GM12878 (cell line): ENCODE results near the gene SPDYE4. TPM values are rescaled to one million over a fixed set of nuclear protein-coding genes. Genes with fewer than 3 reads are reported as not detected.

Experiments
- ATAC-seq: fragments of 200-7000 bp; cut with Tn5 transposase; 3 replicates; pipeline ENCODE4 v1.9.1; 2020; ENCODE audit warnings: mild to moderate bottlenecking, moderate library complexity
- BruUV-seq: library from RNA; stranded (reverse); fragments of 400-500 nt; replicated peaks from 2 replicates; lab custom pipeline; 2021; lab: Mats Ljungman, UMichigan
- CTCF ChIA-PET: fragments of 300-600 bp; sonication (Branson Sonifier 250); formaldehyde crosslinking; extraction: SDS; loops from one replicate; lab custom pipeline; 2021; ENCODE audit warnings: inconsistent platforms; lab: Yijun Ruan, JAX
- POLR2A ChIA-PET: fragments of 350-600 bp; formaldehyde crosslinking; extraction: SDS; loops from one replicate; lab custom pipeline; 2021; ENCODE audit warnings: inconsistent platforms; lab: Charles Lee
- RAD21 ChIA-PET: fragments of 300-600 bp; sonication (Branson Sonifier 250); formaldehyde crosslinking; loops from one replicate; lab custom pipeline; 2023; ENCODE audit warnings: antibody characterized with exemption; ENCODE audit not compliant: unreplicated experiment; lab: Charles Lee
- SMC1A ChIA-PET: fragments of 300-600 bp; sonication (Branson Sonifier 250); formaldehyde crosslinking; loops from one replicate; lab custom pipeline; 2023; ENCODE audit not compliant: unreplicated experiment, uncharacterized antibody; lab: Charles Lee
- DNase-seq: peaks from one replicate; pipeline ENCODE4 v3.0.0-alpha.2; 2011; ENCODE audit warnings: low read depth, low spot score
- FAIRE-seq: peaks from 3 replicates; lab custom pipeline; 2011; peaks lifted over from hg19 to GRCh38; lab: Jason Lieb, UNC
- H2AFZ ChIP-seq: 2 replicates; pipeline ENCODE4 v1.6.0; 2011; ENCODE audit warnings: low read depth, low read length, control low read depth; ENCODE audit not compliant: control insufficient read depth
- H3K27ac ChIP-seq: 2 replicates; pipeline ENCODE4 v1.5.1; 2011; ENCODE audit warnings: control low read depth; ENCODE audit not compliant: control insufficient read depth, insufficient read depth
- H3K27me3 ChIP-seq, 2 experiments: replicated peaks in 1 of 2; 2 replicates each; pipeline versions ENCODE4 v1.6.0 to v1.6.1; 2011; ENCODE audit warnings: low read length in 1 of 2; ENCODE audit not compliant: control insufficient read depth in 2 of 2, insufficient read depth in 2 of 2
- H3K36me3 ChIP-seq, 2 experiments: 2 replicates each; pipeline ENCODE4 v1.5.1; 2011; ENCODE audit warnings: low read length in 1 of 2; ENCODE audit not compliant: control insufficient read depth in 2 of 2, insufficient read depth in 2 of 2
- H3K4me1 ChIP-seq: 2 replicates; pipeline ENCODE4 v1.6.1; 2011; ENCODE audit warnings: mild to moderate bottlenecking, low read length, moderate library complexity, mixed read lengths; ENCODE audit not compliant: control insufficient read depth, insufficient read depth
- H3K4me2 ChIP-seq: 2 replicates; pipeline ENCODE4 v1.6.0; 2011; ENCODE audit warnings: control low read depth; ENCODE audit not compliant: control insufficient read depth, insufficient read depth
- H3K4me3 ChIP-seq: fragments of 200-600 bp; sonication (generic); 2 replicates; pipeline ENCODE4 v1.5.1; 2016
- H3K79me2 ChIP-seq: 2 replicates; pipeline ENCODE4 v1.6.0; 2011; ENCODE audit warnings: low read length; ENCODE audit not compliant: control insufficient read depth, insufficient read depth
- H3K9ac ChIP-seq: 2 replicates; pipeline ENCODE4 v1.8.0; 2011; ENCODE audit warnings: low read length, control low read depth, mixed read lengths; ENCODE audit not compliant: control insufficient read depth, insufficient read depth
- H3K9me3 ChIP-seq: replicated peaks from 3 replicates; pipeline ENCODE4 v1.5.1; 2011; ENCODE audit warnings: mild to moderate bottlenecking, low read length; ENCODE audit not compliant: control insufficient read depth, insufficient read depth
- H4K20me1 ChIP-seq: 2 replicates; pipeline ENCODE4 v1.6.0; 2011; ENCODE audit not compliant: control insufficient read depth, insufficient read depth
- MTA3 ChIP-seq: IDR thresholded peaks from 2 replicates; pipeline ENCODE4 v1.6.1; 2012; ENCODE audit warnings: low read length, inconsistent platforms, borderline replicate concordance
- NR2C1 ChIP-seq: fragments of 450-650 bp; IDR thresholded peaks from 2 replicates; pipeline ENCODE4 v1.6.1; 2017; ENCODE audit warnings: antibody characterized with exemption, mild to moderate bottlenecking, moderate library complexity
- POLR2AphosphoS2 ChIP-seq: IDR thresholded peaks from 2 replicates; pipeline ENCODE4 v1.6.1; 2011; ENCODE audit warnings: low read depth, mild to moderate bottlenecking, low read length, improper control_type of control experiment, moderate library complexity
- SMAD5 ChIP-seq: IDR thresholded peaks from 2 replicates; pipeline ENCODE4 v1.6.1; 2016; ENCODE audit warnings: antibody characterized with exemption, low read depth
- TCF12 ChIP-seq: IDR thresholded peaks from 2 replicates; pipeline ENCODE4 v1.6.1; 2011; ENCODE audit warnings: low read depth, mild to moderate bottlenecking, low read length
- WGBS: methylation state at CpG from one replicate; pipeline ENCODE4 v1.1.6; 2016; ENCODE audit warnings: low lambda C conversion rate; ENCODE audit not compliant: insufficient replicate concordance, insufficient coverage; ENCODE audit errors: missing lambda C conversion rate; 5-methylcytosine and 5-hydroxymethylcytosine counted together
- in situ Hi-C: fragments of 300-500 bp; cut with MboI; formaldehyde crosslinking; loops from 9 replicates; pipeline ENCODE4 v1.14.3; 2018; ENCODE audit warnings: mixed read lengths
- intact Hi-C: fragments of 100-400 bp; cut with micrococcal nuclease; formaldehyde crosslinking; loops from one replicate; pipeline ENCODE4 v1.14.2; 2022; ENCODE audit not compliant: unreplicated experiment
- polyA plus RNA-seq, 11 experiments: library from polyadenylated mRNA; depleted of rRNA in 4 of 11; unstranded in 6 of 11; stranded (reverse) in 5 of 11; fragments of >200 nt; fragmentation: Nextera tagmentation in 4 of 11; fragmentation: Illumina TruSeq in 1 of 11; extraction: Ambion mirVana in 4 of 11; extraction: Trizol in 1 of 11; gene quantifications; 1 replicate in 1 of 11; 2 replicates in 10 of 11; pipeline versions ENCODE4 v1.2.1 to v1.2.3, GENCODE V29; 2011 to 2016; ENCODE audit warnings: inconsistent platforms in 2 of 11, missing spikeins in 2 of 11, low read depth in 1 of 11
- total RNA-seq, 4 experiments: library from RNA; depleted of rRNA in 3 of 4; stranded (reverse); fragments of >200 nt in 3 of 4; fragmentation: Illumina TruSeq in 1 of 4; extraction: Trizol in 1 of 4; gene quantifications; 2 replicates each; pipeline versions ENCODE4 v1.2.1 to v1.2.3, GENCODE V29; 2013 to 2021

SPDYE4 gene
- total and polyA plus RNA-seq, 10 of the 15 experiments (the other 5 are each of a cell fraction or from before 2014, with no cell fraction given), result 0.07 to 0.18 TPM; not detected in 8

DNA sequence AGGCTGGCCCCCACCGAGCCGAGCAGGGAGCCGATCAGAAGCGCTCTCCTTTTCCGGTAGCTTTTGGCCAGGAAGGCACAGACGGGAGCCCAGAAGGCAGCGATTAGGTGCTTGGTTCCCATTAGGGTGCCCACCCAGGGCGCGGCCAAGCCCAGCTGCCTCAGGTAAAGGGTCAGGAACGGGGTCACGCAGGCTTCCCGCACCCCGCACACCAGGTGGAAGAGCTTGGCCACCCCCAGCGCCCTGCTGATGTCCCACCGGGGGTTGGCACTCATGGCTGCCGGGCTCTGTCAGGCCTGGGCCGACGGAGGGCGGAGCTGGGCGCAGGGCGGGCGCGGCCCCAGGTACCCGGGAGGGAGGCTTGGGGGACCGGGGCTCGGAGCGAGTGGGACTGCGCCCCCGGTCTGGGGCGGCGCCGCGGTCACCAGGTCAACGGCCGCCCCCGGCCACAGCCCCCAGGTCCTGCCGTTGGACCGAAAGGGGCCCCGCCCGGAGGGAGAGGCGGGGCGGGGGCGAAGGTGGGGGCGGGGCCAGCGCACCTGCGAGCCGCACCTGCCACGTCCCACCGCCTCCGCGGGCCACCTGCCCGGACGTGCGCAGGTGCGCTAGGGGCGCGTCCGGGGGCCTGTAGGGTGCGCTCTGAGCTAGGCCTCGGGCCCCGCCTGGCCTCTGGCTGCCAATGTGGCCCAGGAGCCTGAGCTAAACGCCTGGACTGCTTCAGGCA lies 40.7 kb upstream of the SPDYE4 start, which contains the start of gene MFSD6L:
MFSD6L (minus strand) TSS at position 520 of the 724 bp plus-strand sequence; CDS start at position 275, 245 bp downstream.
- no peaks in the 10 kb centered on the region for H3K4me1 ChIP-seq
- POLR2A ChIA-PET, result interaction anchor here (0.6 kb wide), 2 partner anchors 10 to 12 kb away, joined by 3 read pairs; no protein-coding TSS in a partner anchor
- 79% methylated on average over 35 of the region's 62 CpGs for WGBS
- DNase-seq, result no peak
- no peak for ATAC-seq
- CTCF ChIA-PET, result interaction anchor here (1.5 to 1.9 kb wide), 2 partner anchors 12 to 14 kb away, joined by 4 to 9 read pairs; no protein-coding TSS in a partner anchor
- TF ChIP-seq SMAD5 (peak; percentile 40; the same call in 1 of the 2 replicates), NR2C1 (no peak), MTA3 (0 out of 2 replicates have a peak, but pooled peaks have one; percentile 10), POLR2AphosphoS2 (peak; percentile 54; the same call in 1 of the 2 replicates), TCF12 (peak; percentile 82)
- in situ Hi-C loops, result no loop called here
- H3K36me3 ChIP-seq, result peaks cover 32 to 33% of the 10 kb centered on the region in 2 experiments
- H3K9ac ChIP-seq, result no peak within 1 kb of the TSS
- no peak within 1 kb of the TSS for H3K4me3 ChIP-seq
- no peak within 1 kb of the TSS for H3K4me2 ChIP-seq
- intact Hi-C loops, result no loop called here
- H3K79me2 ChIP-seq, result no peaks in the 10 kb centered on the region
- no peaks in the 10 kb centered on the region for H3K9me3 ChIP-seq
- no peak for FAIRE-seq
- H4K20me1 ChIP-seq, result no peaks in the 10 kb centered on the region
- SMC1A ChIA-PET, result interaction anchor here (1.0 to 2.1 kb wide), 2 partner anchors 11 to 96 kb away, joined by 3 to 5 read pairs; no protein-coding TSS in a partner anchor
- no peak within 1 kb of the TSS for H2AFZ ChIP-seq
- no TSS peak for BruUV-seq
- RAD21 ChIA-PET, result interaction anchor here (0.6 kb wide), 1 partner anchor 44 kb away, joined by 3 read pairs; no protein-coding TSS in a partner anchor
- no peak within 1 kb of the TSS for H3K27ac ChIP-seq
- no peaks in the 10 kb centered on the region for H3K27me3 ChIP-seq
